ENCODE data around the gene URB1. TPM values are rescaled to one million over a fixed set of nuclear protein-coding genes. Genes with fewer than 3 reads are reported as not detected.
A peak's percentile ranks its signal among the peaks of the same experiment; 100 is the strongest.

Gene URB1
- polyA plus RNA-seq, 2 of the 4 experiments (the other 2 are of a cell fraction) = 8.7 to 10.1 TPM

DNA sequence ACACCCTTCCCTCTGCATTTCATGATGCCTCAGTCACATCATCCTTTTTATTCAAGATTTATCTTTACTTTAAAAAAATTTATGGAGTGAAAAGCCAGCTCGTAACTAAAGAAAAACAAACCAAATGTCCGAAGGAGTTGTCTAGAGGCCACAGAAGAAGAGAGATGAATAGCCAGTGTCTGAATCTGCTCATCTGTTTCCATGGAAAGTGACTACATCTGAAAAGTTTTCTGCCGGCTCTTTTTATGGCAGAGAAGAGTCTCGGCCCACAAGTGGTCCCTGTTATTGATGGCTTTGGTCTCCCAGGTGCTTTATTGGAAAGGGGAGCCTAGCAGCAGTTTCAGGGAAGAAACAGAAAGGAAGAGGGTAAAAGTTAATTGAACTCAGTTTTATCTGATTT is 25.3 kb upstream of the URB1 start:
- Histone ChIP-seq H3K9me3 (0 out of 3 replicates have a peak, but pooled peaks cover 13% of the 10 kb centered on the region), H3K4me1 (peaks cover 48% of the 10 kb centered on the region), H3K27ac (peak overlapping the region in 1 of 2 experiments; percentile 100; a peak in 4 of 6 replicates), H3K4me2 (peak overlapping the region; percentile 99), H3K4me3 (no peak overlapping the region)
- TF ChIP-seq BHLHE40 (IDR thresholded peaks at IDR 0.05; ENCODE audit: low read depth, low read length) = no peak
- TF ChIP-seq NPAS2 (CRISPR knock-in tag; IDR thresholded peaks at IDR 0.05; ENCODE audit: borderline replicate concordance) = no peak
- TF ChIP-seq ATOH8 (CRISPR knock-in tag; IDR thresholded peaks at IDR 0.05; ENCODE audit: low read depth) = no peak
- no peak for TF ChIP-seq CHD2 (IDR thresholded peaks at IDR 0.05; ENCODE audit: low read length, partially characterized antibody)
- TF ChIP-seq ZFP36 (IDR thresholded peaks at IDR 0.05; ENCODE audit: borderline replicate concordance, partially characterized antibody) = no peak
- no peak for TF ChIP-seq HOXA7 (CRISPR knock-in tag; IDR thresholded peaks at IDR 0.05)
- TF ChIP-seq POLR2AphosphoS2 (conservative IDR thresholded peaks at IDR 0.05; ENCODE audit: low read length) = no peak
- no peak for TF ChIP-seq CBX8 (IDR thresholded peaks at IDR 0.05)
- TF ChIP-seq, protein P1, sequence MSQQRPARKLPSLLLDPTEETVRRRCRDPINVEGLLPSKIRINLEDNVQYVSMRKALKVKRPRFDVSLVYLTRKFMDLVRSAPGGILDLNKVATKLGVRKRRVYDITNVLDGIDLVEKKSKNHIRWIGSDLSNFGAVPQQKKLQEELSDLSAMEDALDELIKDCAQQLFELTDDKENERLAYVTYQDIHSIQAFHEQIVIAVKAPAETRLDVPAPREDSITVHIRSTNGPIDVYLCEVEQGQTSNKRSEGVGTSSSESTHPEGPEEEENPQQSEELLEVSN (IDR thresholded peaks at IDR 0.05; ENCODE audit: borderline replicate concordance, low read depth) = no peak
- TF ChIP-seq HEYL (CRISPR knock-in tag; IDR thresholded peaks at IDR 0.05) = no peak
- DNase-seq (ENCODE audit: low read depth in 1 of 2, low spot score in 1 of 2) (no peak), ATAC-seq (no peak), FAIRE-seq (no peak)
- WGBS (ENCODE audit: missing lambda C conversion rate) = 67% methylated on average over 4 of the region's 4 CpGs
- ChIA-PET CTCF (interaction anchor here (0.6 to 9.2 kb wide), 3 partner anchors 151 to 182 kb away, joined by 3 to 61 read pairs (median 3); no protein-coding TSS in a partner anchor), POLR2A (no interaction called here)

GRCh38 chr21:32415451-32416398 is 22.9 kb upstream of the URB1 start:
- 80% methylated on average over 10 of the region's 11 CpGs for WGBS (ENCODE audit: missing lambda C conversion rate)
- FAIRE-seq = no peak
- no peak for ATAC-seq
- peak overlapping the region; percentile 98 to 100 for H3K27ac ChIP-seq
- H3K4me1 ChIP-seq = peaks cover 52% of the 10 kb centered on the region
- peak overlapping the region; percentile 58 for H3K4me3 ChIP-seq
- ChIA-PET POLR2A (no interaction called here), CTCF (interaction anchor here (0.7 to 9.2 kb wide), 19 partner anchors 10 to 193 kb away, joined by 3 to 61 read pairs (median 4); no protein-coding TSS in a partner anchor)
- TF ChIP-seq RFX5 (IDR thresholded peaks at IDR 0.05) (no peak), HOXB5 (CRISPR knock-in tag; IDR thresholded peaks at IDR 0.05) (no peak), RCOR1 (IDR thresholded peaks at IDR 0.05; ENCODE audit: low read depth, low read length) (no peak), RNF2 (IDR thresholded peaks at IDR 0.05; ENCODE audit: borderline replicate concordance, low read depth) (no peak), NFE2L2 (conservative IDR thresholded peaks at IDR 0.05; ENCODE audit: low read length) (no peak), NPAS2 (CRISPR knock-in tag; IDR thresholded peaks at IDR 0.05; ENCODE audit: borderline replicate concordance) (no peak), JUN (IDR thresholded peaks at IDR 0.05) (no peak), TP53 (CRISPR knock-in tag; IDR thresholded peaks at IDR 0.05) (no peak), HMGXB4 (CRISPR knock-in tag; IDR thresholded peaks at IDR 0.05; ENCODE audit: borderline replicate concordance) (no peak), EHMT2 (IDR thresholded peaks at IDR 0.05; ENCODE audit: low read depth) (no peak), FOSL2 (IDR thresholded peaks at IDR 0.05) (no peak), FOSL2 (CRISPR knock-in tag; IDR thresholded peaks at IDR 0.05) (no peak), HDAC2 (IDR thresholded peaks at IDR 0.05) (no peak), BHLHE40 (IDR thresholded peaks at IDR 0.05; ENCODE audit: low read depth, low read length) (no peak), POLR2AphosphoS2 (conservative IDR thresholded peaks at IDR 0.05; ENCODE audit: low read length) (no peak)
- TF ChIP-seq, protein P2, sequence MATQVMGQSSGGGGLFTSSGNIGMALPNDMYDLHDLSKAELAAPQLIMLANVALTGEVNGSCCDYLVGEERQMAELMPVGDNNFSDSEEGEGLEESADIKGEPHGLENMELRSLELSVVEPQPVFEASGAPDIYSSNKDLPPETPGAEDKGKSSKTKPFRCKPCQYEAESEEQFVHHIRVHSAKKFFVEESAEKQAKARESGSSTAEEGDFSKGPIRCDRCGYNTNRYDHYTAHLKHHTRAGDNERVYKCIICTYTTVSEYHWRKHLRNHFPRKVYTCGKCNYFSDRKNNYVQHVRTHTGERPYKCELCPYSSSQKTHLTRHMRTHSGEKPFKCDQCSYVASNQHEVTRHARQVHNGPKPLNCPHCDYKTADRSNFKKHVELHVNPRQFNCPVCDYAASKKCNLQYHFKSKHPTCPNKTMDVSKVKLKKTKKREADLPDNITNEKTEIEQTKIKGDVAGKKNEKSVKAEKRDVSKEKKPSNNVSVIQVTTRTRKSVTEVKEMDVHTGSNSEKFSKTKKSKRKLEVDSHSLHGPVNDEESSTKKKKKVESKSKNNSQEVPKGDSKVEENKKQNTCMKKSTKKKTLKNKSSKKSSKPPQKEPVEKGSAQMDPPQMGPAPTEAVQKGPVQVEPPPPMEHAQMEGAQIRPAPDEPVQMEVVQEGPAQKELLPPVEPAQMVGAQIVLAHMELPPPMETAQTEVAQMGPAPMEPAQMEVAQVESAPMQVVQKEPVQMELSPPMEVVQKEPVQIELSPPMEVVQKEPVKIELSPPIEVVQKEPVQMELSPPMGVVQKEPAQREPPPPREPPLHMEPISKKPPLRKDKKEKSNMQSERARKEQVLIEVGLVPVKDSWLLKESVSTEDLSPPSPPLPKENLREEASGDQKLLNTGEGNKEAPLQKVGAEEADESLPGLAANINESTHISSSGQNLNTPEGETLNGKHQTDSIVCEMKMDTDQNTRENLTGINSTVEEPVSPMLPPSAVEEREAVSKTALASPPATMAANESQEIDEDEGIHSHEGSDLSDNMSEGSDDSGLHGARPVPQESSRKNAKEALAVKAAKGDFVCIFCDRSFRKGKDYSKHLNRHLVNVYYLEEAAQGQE (IDR thresholded peaks at IDR 0.05) = no peak
- TF ChIP-seq, protein P3, sequence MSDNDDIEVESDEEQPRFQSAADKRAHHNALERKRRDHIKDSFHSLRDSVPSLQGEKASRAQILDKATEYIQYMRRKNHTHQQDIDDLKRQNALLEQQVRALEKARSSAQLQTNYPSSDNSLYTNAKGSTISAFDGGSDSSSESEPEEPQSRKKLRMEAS (IDR thresholded peaks at IDR 0.05) = no peak
- DNase-seq (ENCODE audit: low read depth in 1 of 2, low spot score in 1 of 2) = no peak
- H3K9me3 ChIP-seq = no peaks in the 10 kb centered on the region
- peak overlapping the region; percentile 99 for H3K4me2 ChIP-seq

Data from A549 (cell line).